CD4-positive, alpha-beta T cell (primary cell): ENCODE results near the gene CCDC152. TPM values are rescaled to one million over a fixed set of nuclear protein-coding genes. Genes with fewer than 3 reads are reported as not detected.
"Not testable (repeated sequence)": the region's sequence is repeated elsewhere in the genome, so short reads cannot be mapped to it uniquely, and the experiment has no call there.

Source experiments
- ATAC-seq: fragments of 200-7000 bp; cut with Tn5 transposase; one replicate; pipeline ENCODE4 v1.10.0; 2022; ENCODE audit warnings: mild to moderate bottlenecking; ENCODE audit not compliant: poor library complexity
- CTCF ChIA-PET: fragments of 350-600 bp; sonication (Branson Sonifier 250); formaldehyde crosslinking; loops from one replicate; lab custom pipeline; 2021; ENCODE audit warnings: antibody characterized with exemption, inconsistent platforms; lab: Charles Lee
- POLR2A ChIA-PET: fragments of 350-600 bp; sonication (Branson Sonifier 250); formaldehyde crosslinking; loops from one replicate; lab custom pipeline; 2021; ENCODE audit warnings: antibody characterized with exemption, inconsistent platforms; lab: Charles Lee
- DNase-seq, 14 experiments: peaks; one replicate each; pipeline ENCODE4 v3.0.0-alpha.2; 2013 to 2020; ENCODE audit warnings: mixed read lengths in 2 of 14
- H3K27ac ChIP-seq, 2 donors: one replicate each; pipeline versions ENCODE4 v1.5.1 to v1.7.0; 2013; ENCODE audit warnings: low read length in 2 of 2, low read depth in 1 of 2, mild to moderate bottlenecking in 1 of 2
- H3K27me3 ChIP-seq, 2 experiments: 1 replicate in 1 of 2; 2 replicates in 1 of 2; pipeline versions ENCODE4 v1.6.1 to v1.7.0; 2013; ENCODE audit warnings: low read length in 2 of 2, control low read depth in 1 of 2, mild to moderate bottlenecking in 1 of 2, moderate library complexity in 1 of 2; ENCODE audit not compliant: insufficient read depth in 2 of 2, control insufficient read depth in 1 of 2
- H3K36me3 ChIP-seq: one replicate; pipeline ENCODE4 v1.6.1; 2013; ENCODE audit warnings: low read length, control low read depth; ENCODE audit not compliant: insufficient read depth
- H3K4me1 ChIP-seq: one replicate; pipeline ENCODE4 v1.6.1; 2013; ENCODE audit warnings: low read length, control low read depth; ENCODE audit not compliant: insufficient read depth
- H3K4me3 ChIP-seq: one replicate; pipeline ENCODE4 v1.5.1; 2013; ENCODE audit warnings: mild to moderate bottlenecking, low read length, moderate library complexity
- H3K9me3 ChIP-seq, 2 experiments: 1 replicate in 1 of 2; 2 replicates in 1 of 2; pipeline versions ENCODE4 v1.6.1 to v1.7.0; 2013; ENCODE audit warnings: low read length in 2 of 2, mild to moderate bottlenecking in 2 of 2, control low read depth in 1 of 2, moderate library complexity in 1 of 2; ENCODE audit not compliant: control insufficient read depth in 1 of 2, insufficient read depth in 1 of 2
- H3K27ac Mint-ChIP-seq: one replicate; pipeline ENCODE4 v1.8.0; 2020; ENCODE audit warnings: mixed read lengths
- H3K27me3 Mint-ChIP-seq: one replicate; pipeline ENCODE4 v1.8.0; 2021; ENCODE audit warnings: mixed read lengths
- H3K36me3 Mint-ChIP-seq: one replicate; pipeline ENCODE4 v1.8.0; 2021; ENCODE audit warnings: low read depth, mixed read lengths
- H3K4me1 Mint-ChIP-seq: one replicate; pipeline ENCODE4 v1.8.0; 2021; ENCODE audit warnings: low read depth, mixed read lengths
- H3K4me3 Mint-ChIP-seq: one replicate; pipeline ENCODE4 v1.8.0; 2020; ENCODE audit warnings: mild to moderate bottlenecking, mixed read lengths
- H3K9me3 Mint-ChIP-seq: one replicate; pipeline ENCODE4 v1.8.0; 2020; ENCODE audit warnings: mixed read lengths
- CTCF ChIP-seq: fragments of 200-600 bp; IDR thresholded peaks from one replicate; pipeline ENCODE4 v1.8.0; 2022; ENCODE audit warnings: antibody characterized with exemption, mild to moderate bottlenecking
- intact Hi-C, 2 experiments: fragments of 100-400 bp; cut with DNase I in 1 of 2; cut with micrococcal nuclease in 1 of 2; formaldehyde crosslinking; loops; one replicate each; pipeline versions ENCODE4 v1.15.1 to v1.9.0; 2023 to 2025; cut with DNase I, micrococcal nuclease
- total RNA-seq, 174 experiments: library from RNA in 2 of 174; stranded (reverse) in 2 of 174; gene quantifications; one replicate each; pipeline ENCODE4 v1.2.3 and lab custom pipeline; 2021 to 2026

Gene CCDC152
- total RNA-seq, 2 experiments from 2014 or later: 1.2 to 1.6 TPM

- no peaks in the 10 kb centered on the region for H3K36me3 ChIP-seq
- H3K4me1 ChIP-seq: no peaks in the 10 kb centered on the region
- no peaks in the 10 kb centered on the region for H3K36me3 Mint-ChIP-seq
- H3K27ac Mint-ChIP-seq: no peak overlapping the region
- H3K27me3 Mint-ChIP-seq: peaks cover 22% of the 10 kb centered on the region
- ChIA-PET POLR2A (no interaction called here), CTCF (no interaction called here)
- H3K4me1 Mint-ChIP-seq: no peaks in the 10 kb centered on the region
- no peak overlapping the region for H3K4me3 Mint-ChIP-seq
- no peaks in the 10 kb centered on the region for H3K9me3 Mint-ChIP-seq
- H3K27me3 ChIP-seq: no peaks in the 10 kb centered on the region
- no peak overlapping the region for H3K4me3 ChIP-seq
- intact Hi-C loops: no loop called here
- DNase-seq: no peak
- no peak for ATAC-seq
- no peak for TF ChIP-seq CTCF
- no peaks in the 10 kb centered on the region for H3K9me3 ChIP-seq
- no peak overlapping the region for H3K27ac ChIP-seq
Observed at GRCh38 chr5:42842921-42843641, 86.5 kb downstream of the CCDC152 start.

- Histone ChIP-seq H3K4me3 (no peak overlapping the region), H3K36me3 (no peaks in the 10 kb centered on the region), H3K27ac (no peak overlapping the region), H3K4me1 (no peaks in the 10 kb centered on the region), H3K9me3 (no peaks in the 10 kb centered on the region), H3K27me3 (no peaks in the 10 kb centered on the region)
- ATAC-seq: no peak
- Mint-ChIP-seq H3K36me3 (no peaks in the 10 kb centered on the region), H3K4me3 (no peak overlapping the region), H3K9me3 (no peaks in the 10 kb centered on the region), H3K4me1 (no peaks in the 10 kb centered on the region), H3K27ac (no peak overlapping the region), H3K27me3 (peaks cover 26% of the 10 kb centered on the region)
- CTCF ChIA-PET: no interaction called here
- DNase-seq: no peak
- no peak for TF ChIP-seq CTCF
- POLR2A ChIA-PET: no interaction called here
- intact Hi-C loops: no loop called here
Observed at GRCh38 chr5:42843675-42844292, 87.2 kb downstream of the CCDC152 start.

- CTCF ChIA-PET, H3K9me3 Mint-ChIP-seq, H3K27me3 ChIP-seq, H3K36me3 ChIP-seq, H3K27ac Mint-ChIP-seq, H3K9me3 ChIP-seq, H3K36me3 Mint-ChIP-seq, H3K4me3 Mint-ChIP-seq, H3K4me3 ChIP-seq, H3K4me1 Mint-ChIP-seq, POLR2A ChIA-PET, DNase-seq, ATAC-seq, H3K4me1 ChIP-seq, intact Hi-C loops, H3K27ac ChIP-seq: not testable (repeated sequence)
- peaks cover 31% of the 10 kb centered on the region for H3K27me3 Mint-ChIP-seq
Observed at GRCh38 chr5:42844408-42844807, 87.8 kb downstream of the CCDC152 start.
